PC-3 (cell line): Measurements from ENCODE around the gene THBS2. TPM values are rescaled to one million over a fixed set of nuclear protein-coding genes. Genes with fewer than 3 reads are reported as not detected.

Experiments used
- ATAC-seq: fragments of 200-7000 bp; cut with Tn5 transposase; 2 replicates; pipeline ENCODE4 v1.9.1; 2020; ENCODE audit warnings: mild to moderate bottlenecking, moderate library complexity
- BruUV-seq: library from RNA; stranded (reverse); fragments of 400-500 nt; replicated peaks from 2 replicates; lab custom pipeline; 2021; lab: Mats Ljungman, UMichigan
- CTCF ChIA-PET: fragments of 300-600 bp; sonication (Branson Sonifier 250); formaldehyde crosslinking; loops from one replicate; lab custom pipeline; 2022; ENCODE audit warnings: antibody characterized with exemption; lab: Charles Lee
- POLR2A ChIA-PET: fragments of 300-600 bp; sonication (Branson Sonifier 250); formaldehyde crosslinking; loops from one replicate; lab custom pipeline; 2022; ENCODE audit warnings: antibody characterized with exemption; ENCODE audit not compliant: unreplicated experiment; lab: Charles Lee
- DNase-seq: peaks from one replicate; pipeline ENCODE4 v3.0.0-alpha.2; 2015
- H2AFZ ChIP-seq: fragments of 300-600 bp; sonication (generic); 2 replicates; pipeline ENCODE4 v1.6.0; 2016; ENCODE audit warnings: antibody characterized with exemption, low read length
- H3F3A ChIP-seq: fragments of 300-600 bp; sonication (generic); one replicate; pipeline ENCODE4 v1.6.0; 2017; ENCODE audit warnings: antibody characterized with exemption, low read length, control low read depth, mild to moderate bottlenecking; ENCODE audit not compliant: unreplicated experiment
- H3K27ac ChIP-seq: fragments of 300-600 bp; sonication (generic); 2 replicates; pipeline ENCODE4 v1.5.1; 2016; ENCODE audit warnings: mild to moderate bottlenecking, low read length
- H3K27me3 ChIP-seq: fragments of 300-600 bp; sonication (generic); 2 replicates; pipeline ENCODE4 v1.6.1; 2016; ENCODE audit warnings: low read length, mixed read lengths
- H3K36me3 ChIP-seq: fragments of 300-600 bp; sonication (generic); 2 replicates; pipeline ENCODE4 v1.6.1; 2016; ENCODE audit warnings: low read depth, mixed run types, low read length, mixed read lengths
- H3K4me1 ChIP-seq: fragments of 300-600 bp; sonication (generic); 2 replicates; pipeline ENCODE4 v1.5.1; 2016; ENCODE audit warnings: low read length; ENCODE audit not compliant: insufficient read depth
- H3K4me2 ChIP-seq: fragments of 300-600 bp; sonication (generic); 2 replicates; pipeline ENCODE4 v1.6.0; 2016; ENCODE audit warnings: low read length
- H3K4me3 ChIP-seq: fragments of 300-600 bp; sonication (generic); 2 replicates; pipeline ENCODE4 v1.5.1; 2016; ENCODE audit warnings: mild to moderate bottlenecking, low read length, mixed read lengths
- H3K79me2 ChIP-seq: fragments of 300-600 bp; sonication (generic); 2 replicates; pipeline ENCODE4 v1.6.1; 2017; ENCODE audit warnings: low read length, mixed read lengths
- H3K9ac ChIP-seq: fragments of 300-600 bp; sonication (generic); 2 replicates; pipeline ENCODE4 v1.6.0; 2016; ENCODE audit warnings: mild to moderate bottlenecking, low read length
- H3K9me2 ChIP-seq: fragments of 300-600 bp; sonication (generic); replicated peaks from 2 replicates; pipeline ENCODE4 v1.6.1; 2016; ENCODE audit warnings: mixed run types, low read length, mixed read lengths
- H3K9me3 ChIP-seq: fragments of 300-600 bp; sonication (generic); 2 replicates; pipeline ENCODE4 v1.6.1; 2016; ENCODE audit warnings: low read length, mixed read lengths
- H4K20me1 ChIP-seq: fragments of 300-600 bp; sonication (generic); 2 replicates; pipeline ENCODE4 v1.6.1; 2016; ENCODE audit warnings: low read length, mixed read lengths
- EZH2 ChIP-seq: fragments of 300-600 bp; sonication (generic); IDR thresholded peaks from one replicate; pipeline ENCODE4 v1.6.1; 2017; ENCODE audit warnings: antibody characterized with exemption, mild to moderate bottlenecking, low read length; ENCODE audit not compliant: unreplicated experiment
- EZH2phosphoT487 ChIP-seq: fragments of 300-600 bp; sonication (generic); IDR thresholded peaks from 2 replicates; pipeline ENCODE4 v1.6.1; 2018; ENCODE audit warnings: mild to moderate bottlenecking, antibody characterized with exemption, low read length, borderline replicate concordance
- intact Hi-C: fragments of 100-400 bp; cut with micrococcal nuclease; formaldehyde crosslinking; loops from 2 replicates; pipeline ENCODE4 v1.9.0; 2023
- total RNA-seq: library from RNA; depleted of rRNA; stranded (reverse); fragments of >200 nt; gene quantifications from 2 replicates; pipeline ENCODE4 v1.2.3, GENCODE V29; 2014
- TF ChIP-seq, protein P1 (sequence below): fragments of 300-600 bp; sonication (generic); conservative IDR thresholded peaks from 2 replicates; pipeline ENCODE4 v1.5.1; 2017; ENCODE audit warnings: antibody characterized with exemption, low read depth, mild to moderate bottlenecking, low read length

Gene THBS2
- total RNA-seq, 1 experiment from 2014 or later, result not detected

DNA sequence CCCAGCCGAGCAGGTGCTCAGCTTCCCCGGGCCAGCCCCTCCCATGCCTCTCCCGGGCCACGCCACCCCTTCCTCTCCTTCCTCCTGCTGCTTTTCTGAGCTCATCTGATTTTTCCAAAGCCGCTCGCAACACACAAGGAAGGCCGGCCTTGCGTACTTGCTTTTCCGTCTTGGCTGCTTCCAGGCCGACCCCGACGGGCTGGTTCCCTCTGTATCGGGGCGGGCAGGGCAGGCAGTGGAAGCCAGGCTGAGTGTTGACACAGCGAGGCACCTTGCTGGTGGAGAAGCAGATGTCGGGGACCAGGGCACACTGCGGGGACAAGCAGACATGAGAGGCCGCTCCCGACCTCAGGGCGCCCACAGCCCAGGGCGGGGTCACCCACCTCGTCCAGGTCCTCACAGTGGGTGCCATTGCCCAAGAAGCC, 21.1 kb downstream of the THBS2 start:
- Histone ChIP-seq H3K36me3 (no peaks in the 10 kb centered on the region), H4K20me1 (no peaks in the 10 kb centered on the region), H3K4me2 (no peak overlapping the region), H3K79me2 (no peaks in the 10 kb centered on the region), H3K27me3 (no peaks in the 10 kb centered on the region), H3K4me3 (no peak overlapping the region), H3K27ac (no peak overlapping the region), H3K9me3 (no peaks in the 10 kb centered on the region), H3K9ac (no peak overlapping the region), H2AFZ (no peak overlapping the region), H3K4me1 (no peaks in the 10 kb centered on the region), H3F3A (no peaks in the 10 kb centered on the region), H3K9me2 (no peaks in the 10 kb centered on the region)
- ChIA-PET POLR2A (no interaction called here), CTCF (no interaction called here)
- DNase-seq (no peak), ATAC-seq (no peak)
- BruUV-seq, result no TSS peak
- TF ChIP-seq EZH2phosphoT487 (no peak), EZH2 (no peak)
- TF ChIP-seq, protein P1, sequence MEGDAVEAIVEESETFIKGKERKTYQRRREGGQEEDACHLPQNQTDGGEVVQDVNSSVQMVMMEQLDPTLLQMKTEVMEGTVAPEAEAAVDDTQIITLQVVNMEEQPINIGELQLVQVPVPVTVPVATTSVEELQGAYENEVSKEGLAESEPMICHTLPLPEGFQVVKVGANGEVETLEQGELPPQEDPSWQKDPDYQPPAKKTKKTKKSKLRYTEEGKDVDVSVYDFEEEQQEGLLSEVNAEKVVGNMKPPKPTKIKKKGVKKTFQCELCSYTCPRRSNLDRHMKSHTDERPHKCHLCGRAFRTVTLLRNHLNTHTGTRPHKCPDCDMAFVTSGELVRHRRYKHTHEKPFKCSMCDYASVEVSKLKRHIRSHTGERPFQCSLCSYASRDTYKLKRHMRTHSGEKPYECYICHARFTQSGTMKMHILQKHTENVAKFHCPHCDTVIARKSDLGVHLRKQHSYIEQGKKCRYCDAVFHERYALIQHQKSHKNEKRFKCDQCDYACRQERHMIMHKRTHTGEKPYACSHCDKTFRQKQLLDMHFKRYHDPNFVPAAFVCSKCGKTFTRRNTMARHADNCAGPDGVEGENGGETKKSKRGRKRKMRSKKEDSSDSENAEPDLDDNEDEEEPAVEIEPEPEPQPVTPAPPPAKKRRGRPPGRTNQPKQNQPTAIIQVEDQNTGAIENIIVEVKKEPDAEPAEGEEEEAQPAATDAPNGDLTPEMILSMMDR, result no peak
- intact Hi-C loops, result no loop called here

DNA sequence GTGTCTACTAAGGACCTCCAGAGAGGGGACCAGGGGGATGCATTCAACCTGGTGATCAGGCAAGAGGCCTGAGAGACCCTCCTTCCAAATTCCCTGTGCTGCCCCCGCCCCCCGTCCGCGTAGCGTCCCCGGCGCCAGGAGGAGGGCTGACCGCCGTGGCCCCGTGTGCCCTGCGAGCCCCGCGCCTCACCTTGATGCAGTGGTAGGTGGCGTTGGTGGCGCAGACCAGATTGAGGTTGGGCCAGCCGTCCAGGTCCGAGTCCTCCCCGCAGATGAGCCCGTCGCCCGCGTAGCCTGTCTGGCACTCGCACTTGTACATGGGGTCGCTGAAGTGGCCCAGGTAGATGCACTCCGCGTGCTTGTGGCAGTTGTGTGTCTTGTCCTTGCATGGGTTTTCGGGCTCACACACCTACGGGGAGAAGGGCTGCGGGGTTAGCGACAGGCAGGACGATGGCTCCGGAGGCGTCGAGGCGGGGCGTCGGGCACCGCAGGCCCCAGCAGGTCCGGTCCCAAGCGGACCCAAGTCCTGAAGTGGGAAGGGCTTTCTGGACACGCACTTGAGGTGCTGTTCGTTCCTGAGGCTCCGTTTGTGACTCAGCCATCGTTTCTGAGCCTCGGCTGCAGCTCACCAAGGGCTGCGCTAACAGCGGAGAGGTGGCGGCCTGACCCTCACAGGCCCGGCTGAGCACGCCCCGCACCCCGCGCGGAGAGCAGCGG, 21.7 kb downstream of the THBS2 start:
- H3K4me2 ChIP-seq, result no peak overlapping the region
- no peaks in the 10 kb centered on the region for H3K27me3 ChIP-seq
- H3K36me3 ChIP-seq, result no peaks in the 10 kb centered on the region
- no peaks in the 10 kb centered on the region for H3K4me1 ChIP-seq
- H4K20me1 ChIP-seq, result no peaks in the 10 kb centered on the region
- no peak overlapping the region for H3K4me3 ChIP-seq
- H3K9ac ChIP-seq, result no peak overlapping the region
- TF ChIP-seq EZH2 (no peak), EZH2phosphoT487 (no peak)
- TF ChIP-seq, protein P1, result no peak
- no peaks in the 10 kb centered on the region for H3F3A ChIP-seq
- DNase-seq (no peak), ATAC-seq (no peak)
- intact Hi-C loops, result no loop called here
- no peak overlapping the region for H2AFZ ChIP-seq
- no peak overlapping the region for H3K27ac ChIP-seq
- no TSS peak for BruUV-seq
- POLR2A ChIA-PET, result no interaction called here
- H3K79me2 ChIP-seq, result no peaks in the 10 kb centered on the region
- H3K9me2 ChIP-seq, result no peaks in the 10 kb centered on the region
- CTCF ChIA-PET, result no interaction called here
- no peaks in the 10 kb centered on the region for H3K9me3 ChIP-seq

DNA sequence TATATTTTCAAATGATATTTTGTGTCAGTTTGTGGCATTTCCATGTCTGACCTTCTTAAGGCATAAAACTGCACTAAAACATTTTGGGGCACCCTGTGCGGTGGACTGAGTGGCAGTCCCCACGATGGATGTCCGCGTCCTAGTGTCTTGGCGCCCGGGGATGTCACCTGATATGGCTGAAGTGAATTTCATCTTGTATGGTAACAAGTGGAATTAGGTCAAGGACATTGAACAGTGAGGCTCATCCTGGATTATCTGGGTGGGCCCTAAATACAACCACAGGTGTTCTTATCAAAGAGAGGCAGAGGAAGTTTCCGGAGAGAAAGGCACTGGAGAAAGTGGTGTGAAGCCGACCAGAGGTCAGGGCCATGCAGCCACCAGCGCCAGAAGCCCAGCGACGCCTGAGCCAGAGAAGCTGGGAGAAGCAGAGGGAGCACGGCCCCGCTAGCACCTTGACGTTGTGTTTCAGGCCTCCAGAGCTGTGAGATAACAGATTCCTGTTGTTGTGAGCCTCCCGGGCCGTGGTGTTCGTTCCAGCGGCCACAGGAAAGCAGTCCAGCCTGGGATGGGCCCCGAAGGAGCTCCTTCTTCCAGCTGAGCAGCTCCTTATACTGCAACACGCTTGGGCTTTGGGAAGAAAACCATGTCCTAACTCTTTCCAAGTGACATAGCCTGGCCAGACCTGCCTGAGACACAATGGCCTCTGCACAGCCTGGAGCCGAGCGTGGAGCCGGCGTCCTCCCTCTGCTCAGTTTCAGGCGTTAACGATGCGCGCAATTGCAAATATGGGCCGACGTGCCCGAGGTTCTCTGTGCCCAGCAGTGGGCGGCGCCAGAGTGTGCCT, 22.5 kb downstream of the THBS2 start:
- no peaks in the 10 kb centered on the region for H3K79me2 ChIP-seq
- intact Hi-C loops, result no loop called here
- H3K27ac ChIP-seq, result no peak overlapping the region
- no peak overlapping the region for H3K4me3 ChIP-seq
- no peaks in the 10 kb centered on the region for H4K20me1 ChIP-seq
- no peaks in the 10 kb centered on the region for H3K9me2 ChIP-seq
- H3K4me2 ChIP-seq, result no peak overlapping the region
- ATAC-seq, result no peak
- no peak for DNase-seq
- no peaks in the 10 kb centered on the region for H3F3A ChIP-seq
- TF ChIP-seq EZH2phosphoT487 (no peak), EZH2 (no peak)
- TF ChIP-seq, protein P1, result no peak
- no peaks in the 10 kb centered on the region for H3K9me3 ChIP-seq
- no TSS peak for BruUV-seq
- ChIA-PET CTCF (no interaction called here), POLR2A (no interaction called here)
- H3K4me1 ChIP-seq, result no peaks in the 10 kb centered on the region
- H3K27me3 ChIP-seq, result no peaks in the 10 kb centered on the region
- no peaks in the 10 kb centered on the region for H3K36me3 ChIP-seq
- H3K9ac ChIP-seq, result no peak overlapping the region
- no peak overlapping the region for H2AFZ ChIP-seq
